HFFc6 (cell line): ENCODE measurements around the gene ZNF76. TPM values are rescaled to one million over a fixed set of nuclear protein-coding genes. Genes with fewer than 3 reads are reported as not detected.

Source experiments
- DNase-seq: peaks from one replicate; pipeline ENCODE4 v3.0.0-alpha.2; 2018
- H3K27ac Mint-ChIP-seq: 2 replicates; pipeline ENCODE4 v1.8.0; 2020; ENCODE audit warnings: mild to moderate bottlenecking, mixed read lengths
- H3K27me3 Mint-ChIP-seq: 2 replicates; pipeline ENCODE4 v1.8.0; 2021; ENCODE audit warnings: mild to moderate bottlenecking, moderate library complexity, mixed read lengths; ENCODE audit not compliant: insufficient read depth
- H3K36me3 Mint-ChIP-seq: 2 replicates; pipeline ENCODE4 v1.8.0; 2021; ENCODE audit warnings: low read depth, mixed read lengths
- H3K4me1 Mint-ChIP-seq: 2 replicates; pipeline ENCODE4 v1.8.0; 2020; ENCODE audit warnings: low read depth, mixed read lengths
- H3K4me3 Mint-ChIP-seq: 2 replicates; pipeline ENCODE4 v1.8.0; 2020; ENCODE audit warnings: mild to moderate bottlenecking, moderate library complexity, mixed read lengths
- H3K9me3 Mint-ChIP-seq: 2 replicates; pipeline ENCODE4 v1.8.0; 2020; ENCODE audit warnings: mild to moderate bottlenecking, mixed read lengths
- total RNA-seq, 6 experiments: library from RNA; stranded (reverse); fragmentation: NEBNext Ultra II Directional; extraction: Animal tissue kit (Norgen Biotek cat#: 25700); gene quantifications; 2 replicates in 1 of 6; 3 replicates in 5 of 6; pipeline ENCODE4 v1.2.3, GENCODE V29; 2021
- TF ChIP-seq, protein P1 (sequence below): fragments of 200-600 bp; sonication (generic); IDR thresholded peaks from 2 replicates; pipeline ENCODE4 v1.5.0; 2021; ENCODE audit warnings: antibody characterized with exemption, mild to moderate bottlenecking

Gene ZNF76
- total RNA-seq, 6 experiments from 2014 or later: 12.7 to 17.1 (median 16.4) TPM

DNA sequence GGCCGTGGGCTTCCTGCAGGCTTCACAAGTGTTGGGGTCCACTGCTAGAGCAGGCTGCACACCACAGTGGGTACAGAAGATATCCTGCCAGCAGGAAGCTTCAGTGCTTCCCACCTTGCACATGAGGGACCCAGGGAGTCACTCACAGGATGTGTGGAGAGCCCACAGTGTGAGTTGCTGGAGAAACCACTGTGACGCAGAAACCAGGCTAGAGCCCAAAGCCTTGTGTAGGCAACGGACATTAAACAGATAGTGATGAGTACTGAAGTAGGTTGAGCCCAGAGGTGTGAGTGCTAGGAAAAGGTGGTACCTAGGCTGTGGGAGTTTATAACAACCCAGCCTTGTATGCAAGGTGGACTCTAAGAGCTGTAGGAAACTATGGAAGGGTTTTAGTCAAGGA lies 19.2 kb downstream of the ZNF76 start:
- no peaks in the 10 kb centered on the region for H3K9me3 Mint-ChIP-seq
- TF ChIP-seq, protein P1, sequence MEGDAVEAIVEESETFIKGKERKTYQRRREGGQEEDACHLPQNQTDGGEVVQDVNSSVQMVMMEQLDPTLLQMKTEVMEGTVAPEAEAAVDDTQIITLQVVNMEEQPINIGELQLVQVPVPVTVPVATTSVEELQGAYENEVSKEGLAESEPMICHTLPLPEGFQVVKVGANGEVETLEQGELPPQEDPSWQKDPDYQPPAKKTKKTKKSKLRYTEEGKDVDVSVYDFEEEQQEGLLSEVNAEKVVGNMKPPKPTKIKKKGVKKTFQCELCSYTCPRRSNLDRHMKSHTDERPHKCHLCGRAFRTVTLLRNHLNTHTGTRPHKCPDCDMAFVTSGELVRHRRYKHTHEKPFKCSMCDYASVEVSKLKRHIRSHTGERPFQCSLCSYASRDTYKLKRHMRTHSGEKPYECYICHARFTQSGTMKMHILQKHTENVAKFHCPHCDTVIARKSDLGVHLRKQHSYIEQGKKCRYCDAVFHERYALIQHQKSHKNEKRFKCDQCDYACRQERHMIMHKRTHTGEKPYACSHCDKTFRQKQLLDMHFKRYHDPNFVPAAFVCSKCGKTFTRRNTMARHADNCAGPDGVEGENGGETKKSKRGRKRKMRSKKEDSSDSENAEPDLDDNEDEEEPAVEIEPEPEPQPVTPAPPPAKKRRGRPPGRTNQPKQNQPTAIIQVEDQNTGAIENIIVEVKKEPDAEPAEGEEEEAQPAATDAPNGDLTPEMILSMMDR: no peak
- peaks cover 30% of the 10 kb centered on the region for H3K4me1 Mint-ChIP-seq
- no peak overlapping the region for H3K27ac Mint-ChIP-seq
- H3K27me3 Mint-ChIP-seq: peaks cover 3% of the 10 kb centered on the region
- no peak overlapping the region for H3K4me3 Mint-ChIP-seq
- DNase-seq: no peak
- peaks cover 15% of the 10 kb centered on the region; the same call in 1 of the 2 replicates for H3K36me3 Mint-ChIP-seq

DNA sequence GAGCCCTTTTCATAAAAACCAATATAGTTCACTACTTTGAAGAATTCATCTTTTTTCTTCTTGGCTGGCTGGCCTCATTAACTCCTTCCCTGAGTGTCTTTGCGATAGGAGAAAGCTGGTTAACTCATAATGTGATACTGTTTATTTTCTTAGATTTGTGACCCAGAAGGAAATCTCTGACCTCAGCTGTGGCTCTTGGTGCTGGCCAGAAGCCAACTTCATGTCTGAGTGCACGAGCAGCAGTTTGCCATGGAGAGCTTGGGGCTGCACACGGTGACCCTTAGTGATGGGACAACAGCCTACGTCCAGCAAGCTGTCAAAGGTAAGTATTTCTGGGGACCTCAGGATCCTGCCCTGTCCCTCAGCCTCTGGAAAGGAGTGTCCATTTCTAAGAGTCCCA lies 21.4 kb downstream of the ZNF76 start:
- peaks cover 3% of the 10 kb centered on the region for H3K27me3 Mint-ChIP-seq
- H3K4me1 Mint-ChIP-seq: 0 out of 2 replicates have a peak, but pooled peaks cover 10% of the 10 kb centered on the region
- no peaks in the 10 kb centered on the region for H3K9me3 Mint-ChIP-seq
- TF ChIP-seq, protein P1: no peak
- no peak overlapping the region for H3K27ac Mint-ChIP-seq
- peaks cover 11% of the 10 kb centered on the region; the same call in 1 of the 2 replicates for H3K36me3 Mint-ChIP-seq
- DNase-seq: no peak
- no peak overlapping the region for H3K4me3 Mint-ChIP-seq

DNA sequence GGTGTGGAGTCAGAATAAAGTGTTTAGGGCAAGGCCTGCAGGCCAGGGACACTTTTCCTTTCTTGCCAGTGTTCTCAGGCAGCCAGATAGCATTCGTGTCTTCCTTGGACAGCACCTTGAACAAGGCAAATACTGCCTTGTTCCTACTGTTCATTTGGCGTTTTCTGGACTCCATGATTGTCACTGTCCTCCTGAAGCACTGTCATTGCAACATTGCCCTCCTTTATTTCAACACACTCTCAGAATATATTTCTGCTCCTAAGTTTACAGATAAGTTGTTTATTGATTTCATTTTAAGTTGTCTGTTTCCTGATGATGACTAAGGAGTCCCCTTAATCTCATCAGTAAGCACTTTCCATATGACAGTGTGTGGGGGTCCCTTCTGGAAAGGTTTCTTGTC lies 22.9 kb downstream of the ZNF76 start:
- DNase-seq: no peak
- Mint-ChIP-seq H3K27me3 (peaks cover 3% of the 10 kb centered on the region; the same call in 1 of the 2 replicates), H3K36me3 (peaks cover 22% of the 10 kb centered on the region), H3K4me1 (0 out of 2 replicates have a peak, but pooled peaks cover 10% of the 10 kb centered on the region), H3K27ac (no peak overlapping the region), H3K9me3 (no peaks in the 10 kb centered on the region), H3K4me3 (no peak overlapping the region)
- TF ChIP-seq, protein P1: no peak

DNA sequence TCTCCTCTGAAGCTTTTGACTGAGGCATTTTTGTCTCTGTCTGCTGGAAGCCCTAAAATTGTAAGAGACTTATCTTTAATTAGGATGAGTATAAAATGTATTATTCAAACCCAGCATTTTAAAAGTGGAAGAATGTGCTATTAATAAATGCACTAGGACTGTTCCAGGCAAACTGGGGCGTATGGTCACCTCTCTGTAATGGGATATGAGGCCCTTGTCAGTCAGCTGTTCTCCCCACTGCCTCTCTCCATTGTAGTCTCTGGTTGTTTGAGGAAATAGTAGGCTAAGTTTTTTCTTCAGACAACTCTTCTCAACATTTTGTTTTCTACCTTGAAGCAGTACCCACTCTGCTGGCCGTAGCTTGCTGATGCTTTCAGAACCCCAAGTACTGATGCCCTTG lies 23.8 kb downstream of the ZNF76 start:
- no peak overlapping the region for H3K27ac Mint-ChIP-seq
- no peak for DNase-seq
- H3K4me1 Mint-ChIP-seq: 0 out of 2 replicates have a peak, but pooled peaks cover 10% of the 10 kb centered on the region
- peaks cover 3% of the 10 kb centered on the region; the same call in 1 of the 2 replicates for H3K27me3 Mint-ChIP-seq
- H3K9me3 Mint-ChIP-seq: no peaks in the 10 kb centered on the region
- TF ChIP-seq, protein P1: no peak
- H3K4me3 Mint-ChIP-seq: no peak overlapping the region
- peaks cover 22% of the 10 kb centered on the region for H3K36me3 Mint-ChIP-seq

DNA sequence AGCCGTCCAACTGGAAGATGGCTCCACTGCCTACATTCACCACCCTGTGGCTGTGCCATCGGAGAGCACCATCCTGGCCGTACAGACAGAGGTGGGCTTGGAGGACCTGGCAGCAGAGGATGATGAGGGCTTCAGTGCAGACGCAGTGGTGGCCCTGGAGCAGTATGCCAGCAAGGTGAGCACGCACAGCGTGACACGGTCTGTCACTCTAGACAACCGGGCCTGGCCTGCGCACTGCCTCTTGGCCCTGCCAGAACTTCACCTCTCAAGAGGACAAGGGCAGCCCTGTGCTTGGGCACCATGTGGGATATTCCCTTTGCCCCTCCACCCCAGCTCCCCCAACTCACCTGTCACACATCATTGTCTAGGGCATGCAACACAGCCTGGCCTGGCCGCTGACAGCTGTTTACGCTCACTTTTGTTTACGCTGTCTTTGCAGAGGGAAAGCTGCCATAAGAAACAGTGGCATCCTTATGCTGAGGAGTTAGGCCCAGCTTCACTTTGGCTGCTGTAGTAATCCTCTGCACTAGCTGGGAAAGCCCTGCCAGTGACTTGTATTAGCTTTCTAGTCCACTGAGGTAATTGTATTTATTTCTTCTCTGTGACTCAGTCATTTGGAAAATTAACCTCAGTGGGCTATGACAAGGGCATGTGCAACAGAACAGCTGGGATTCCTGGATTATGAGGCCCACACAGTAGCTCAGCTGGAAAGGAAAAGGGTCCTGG lies 28.3 kb downstream of the ZNF76 start:
- Mint-ChIP-seq H3K4me3 (no peak overlapping the region), H3K4me1 (no peaks in the 10 kb centered on the region), H3K36me3 (peaks cover 24% of the 10 kb centered on the region), H3K27ac (no peak overlapping the region), H3K9me3 (no peaks in the 10 kb centered on the region), H3K27me3 (peaks cover 2% of the 10 kb centered on the region)
- peak; percentile 6 for DNase-seq
- TF ChIP-seq, protein P1: no peak
